GM18951 (cell line): ENCODE results near the gene SLC44A3.

Experiments used
- POLR2A ChIP-seq: IDR thresholded peaks from 4 replicates; pipeline ENCODE4 v1.6.1; 2011; ENCODE audit warnings: mild to moderate bottlenecking; ENCODE audit not compliant: insufficient read length, insufficient read depth; ENCODE audit errors: extremely low read depth
- in situ Hi-C: fragments of 300-500 bp; cut with MboI; formaldehyde crosslinking; loops from one replicate; pipeline ENCODE4 v1.12.0; 2022; ENCODE audit warnings: low sequenced_read_pairs, mixed read lengths, inconsistent platforms; ENCODE audit not compliant: unreplicated experiment

Gene SLC44A3

GRCh38 chr1:94876362-94876761 is 56.2 kb downstream of the SLC44A3 start:
- no peak for TF ChIP-seq POLR2A
- in situ Hi-C loops, result no loop called here

GRCh38 chr1:94878329-94878728 is 58.2 kb downstream of the SLC44A3 start:
- no peak for TF ChIP-seq POLR2A
- in situ Hi-C loops, result no loop called here

- in situ Hi-C loops, result no loop called here
- no peak for TF ChIP-seq POLR2A
Measured at GRCh38 chr1:94883691-94884090, 63.5 kb downstream of the SLC44A3 start.

GRCh38 chr1:94884106-94884505 is 63.9 kb downstream of the SLC44A3 start:
- in situ Hi-C loops, result no loop called here
- no peak for TF ChIP-seq POLR2A

GRCh38 chr1:94884507-94884906 is 64.3 kb downstream of the SLC44A3 start:
- TF ChIP-seq POLR2A, result no peak
- in situ Hi-C loops, result no loop called here

GRCh38 chr1:94886361-94886760 is 66.2 kb downstream of the SLC44A3 start:
- in situ Hi-C loops, result no loop called here
- no peak for TF ChIP-seq POLR2A

GRCh38 chr1:94887106-94887505 is 66.9 kb downstream of the SLC44A3 start:
- no peak for TF ChIP-seq POLR2A
- in situ Hi-C loops, result no loop called here

- no peak for TF ChIP-seq POLR2A
- in situ Hi-C loops, result no loop called here
Measured at GRCh38 chr1:94887603-94888171, 67.5 kb downstream of the SLC44A3 start.

GRCh38 chr1:94888201-94888600 is 68.0 kb downstream of the SLC44A3 start:
- TF ChIP-seq POLR2A, result no peak
- in situ Hi-C loops, result no loop called here

- TF ChIP-seq POLR2A, result no peak
- in situ Hi-C loops, result no loop called here
Measured at GRCh38 chr1:94892604-94893254, 72.6 kb downstream of the SLC44A3 start.

GRCh38 chr1:94894630-94895029 is 74.5 kb downstream of the SLC44A3 start:
- in situ Hi-C loops, result no loop called here
- no peak for TF ChIP-seq POLR2A

- in situ Hi-C loops, result no loop called here
- no peak for TF ChIP-seq POLR2A
Measured at GRCh38 chr1:94895518-94895917, 75.4 kb downstream of the SLC44A3 start.

- TF ChIP-seq POLR2A, result no peak
- in situ Hi-C loops, result no loop called here
Measured at GRCh38 chr1:94898491-94899385, 78.6 kb downstream of the SLC44A3 start.
